G401.6 (cell line): ENCODE results near the gene PFDN1.

Source experiments
- FAIRE-seq: peaks from 2 replicates; lab custom pipeline; 2012; peaks lifted over from hg19 to GRCh38; lab: Jason Lieb, UNC

The PFDN1 gene

DNA sequence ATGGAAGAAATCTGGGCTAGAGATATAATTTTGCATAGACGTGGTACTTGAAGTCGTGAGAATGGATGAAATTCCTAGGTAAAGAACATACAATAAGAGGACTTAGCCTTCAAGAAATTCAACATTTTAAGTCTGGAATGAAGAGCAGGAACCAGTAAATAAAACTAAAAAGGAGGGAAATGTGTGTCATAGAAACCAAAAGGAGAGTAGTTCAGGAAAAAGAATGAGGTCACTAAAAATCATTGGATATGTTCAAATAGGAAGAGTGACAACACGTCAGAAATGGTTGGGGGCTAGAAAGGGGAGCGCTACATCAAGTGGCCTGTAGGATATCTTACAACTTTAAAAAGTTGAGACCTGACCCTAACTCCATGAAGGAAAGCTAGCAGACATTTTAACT lies 44.0 kb downstream of the PFDN1 start:
- no peak for FAIRE-seq

DNA sequence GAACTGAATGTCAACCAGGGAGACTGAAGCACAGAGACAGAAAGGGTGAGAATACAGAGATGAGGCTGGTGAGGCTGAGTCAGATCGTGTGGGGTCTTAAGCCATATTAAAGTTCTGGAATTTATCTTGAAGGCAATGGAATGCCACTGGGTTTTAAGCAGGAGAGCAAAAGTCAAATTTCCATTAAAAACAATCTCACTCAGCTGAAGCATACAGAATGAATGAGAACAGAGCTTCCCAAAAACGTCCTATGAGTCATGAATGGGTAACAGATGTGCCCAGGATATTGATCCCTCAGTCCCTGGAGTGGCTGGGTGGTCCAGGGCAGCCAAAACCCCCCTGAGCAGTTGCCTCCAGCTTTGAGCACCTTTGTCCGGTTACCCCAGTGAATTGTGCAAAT lies 44.9 kb downstream of the PFDN1 start:
- no peak for FAIRE-seq

DNA sequence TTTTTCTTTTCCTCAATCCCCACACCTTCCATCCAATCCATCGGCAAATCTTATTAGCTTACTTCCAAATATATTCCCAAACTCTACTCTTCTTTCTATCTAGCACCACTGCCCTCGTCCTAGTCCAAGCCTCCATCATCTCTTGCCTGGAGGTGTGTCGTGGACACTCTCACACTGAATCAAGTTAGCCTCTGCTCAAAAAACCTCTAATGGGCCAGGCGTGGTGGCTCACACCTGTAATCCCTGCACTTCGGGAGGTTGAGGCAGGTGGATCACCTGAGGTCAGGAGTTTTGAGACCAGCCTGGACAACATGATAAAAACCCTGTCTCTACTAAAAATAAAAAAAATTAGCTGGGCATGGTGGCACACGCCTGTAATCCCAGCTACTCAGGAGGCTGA lies 46.2 kb downstream of the PFDN1 start:
- no peak for FAIRE-seq

DNA sequence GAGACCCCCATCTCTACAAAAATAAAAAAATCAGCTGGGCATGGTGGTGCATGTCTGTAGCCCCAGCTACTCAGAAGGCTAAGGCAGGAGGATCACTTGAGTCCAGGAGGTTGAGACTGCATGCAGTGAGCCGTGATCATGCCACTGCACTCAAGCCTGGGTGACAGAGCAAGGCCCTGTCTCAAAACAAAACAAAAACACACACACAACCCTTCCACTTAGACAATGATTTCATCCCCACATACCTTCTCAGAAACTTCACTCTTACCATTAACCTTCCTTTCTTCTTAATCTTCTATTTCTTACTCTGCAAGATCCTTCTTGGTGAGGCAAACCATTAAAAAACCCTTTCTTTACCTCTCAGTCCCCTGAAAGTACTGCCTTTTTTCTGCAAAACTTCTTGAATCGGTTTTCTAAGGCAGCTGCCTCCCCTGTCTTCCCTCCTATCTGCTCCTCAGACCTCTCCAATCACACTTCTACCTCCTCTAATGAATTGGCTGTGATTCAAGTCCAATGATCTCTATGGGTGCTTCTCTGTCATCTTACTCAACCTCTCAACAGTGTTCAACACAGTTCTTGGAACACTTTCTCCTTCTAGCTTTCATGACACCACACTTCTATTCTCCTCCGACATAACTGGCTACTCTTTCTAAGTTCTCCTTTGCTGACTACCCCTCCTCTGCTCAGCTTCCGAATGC lies 47.3 kb downstream of the PFDN1 start:
- no peak for FAIRE-seq

DNA sequence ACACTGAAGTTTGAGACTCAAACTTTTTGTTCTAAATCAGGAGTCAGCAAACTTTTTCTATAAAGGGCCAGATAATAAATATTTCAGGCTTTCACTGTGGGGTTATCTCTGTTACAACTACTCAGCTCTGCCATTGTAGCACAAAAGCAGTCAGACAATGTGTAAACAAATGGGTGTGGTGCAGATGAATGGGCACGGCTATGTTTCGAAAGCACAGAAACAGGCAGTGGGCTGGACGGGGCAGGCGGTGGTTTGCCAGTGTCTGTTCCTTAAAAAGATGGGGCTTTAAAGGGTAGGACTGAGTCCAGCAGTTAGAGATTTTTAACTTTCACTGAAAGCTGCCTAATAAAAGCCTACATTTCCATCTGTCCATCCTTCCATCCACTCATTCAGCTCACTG lies 48.9 kb downstream of the PFDN1 start:
- FAIRE-seq, result no peak

DNA sequence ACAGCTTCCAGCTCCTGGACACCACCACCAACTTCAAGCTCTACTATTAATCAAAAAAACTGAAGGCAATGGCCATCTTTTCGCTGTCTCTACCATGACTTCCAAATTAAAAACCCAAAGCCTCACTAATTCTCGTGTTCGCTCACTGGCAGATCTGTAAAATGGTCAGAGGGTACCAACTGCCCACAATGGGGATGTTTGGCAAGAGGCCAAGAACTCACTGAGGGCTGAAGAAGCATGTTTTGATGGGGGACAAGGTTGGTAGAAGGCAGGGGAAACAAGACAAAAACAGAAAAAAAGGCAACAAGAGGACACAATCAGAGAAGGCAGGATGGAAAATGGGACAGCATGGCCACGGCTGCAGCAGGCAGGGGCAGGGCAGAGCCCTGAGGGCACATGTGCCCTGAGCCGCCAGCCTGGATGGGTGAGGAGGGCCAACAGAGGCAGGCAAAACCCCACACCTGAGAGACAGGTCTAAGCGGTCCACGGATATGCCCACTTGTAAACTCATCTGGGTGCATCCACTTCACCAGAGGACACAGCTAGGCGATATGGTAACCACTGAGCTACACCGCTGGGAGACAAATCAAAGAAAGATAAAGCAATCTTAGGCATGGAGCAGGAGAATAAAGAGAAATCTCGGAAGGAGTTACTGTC lies 50.3 kb downstream of the PFDN1 start:
- FAIRE-seq, result no peak

DNA sequence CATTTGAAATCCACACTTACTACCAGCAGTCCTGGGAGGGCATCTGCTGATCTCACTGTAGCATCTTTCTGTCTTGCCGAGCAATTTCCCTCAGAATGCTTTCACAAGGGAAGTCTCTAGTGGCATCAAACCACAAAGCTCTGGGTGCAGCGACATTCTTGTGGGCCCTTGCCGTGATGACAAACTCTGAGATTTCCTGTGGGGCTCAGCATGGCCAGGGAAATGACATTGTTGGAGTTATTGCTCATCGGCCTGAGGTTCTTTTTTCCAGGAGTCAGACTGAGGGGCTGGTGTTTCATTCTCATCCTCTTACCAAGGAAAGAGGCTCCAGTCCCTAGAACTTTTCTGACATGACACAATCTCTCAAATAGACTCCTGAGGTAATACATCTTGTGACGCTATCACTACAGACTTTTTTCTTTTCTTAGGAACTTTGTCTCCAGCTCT lies 51.4 kb downstream of the PFDN1 start:
- no peak for FAIRE-seq

DNA sequence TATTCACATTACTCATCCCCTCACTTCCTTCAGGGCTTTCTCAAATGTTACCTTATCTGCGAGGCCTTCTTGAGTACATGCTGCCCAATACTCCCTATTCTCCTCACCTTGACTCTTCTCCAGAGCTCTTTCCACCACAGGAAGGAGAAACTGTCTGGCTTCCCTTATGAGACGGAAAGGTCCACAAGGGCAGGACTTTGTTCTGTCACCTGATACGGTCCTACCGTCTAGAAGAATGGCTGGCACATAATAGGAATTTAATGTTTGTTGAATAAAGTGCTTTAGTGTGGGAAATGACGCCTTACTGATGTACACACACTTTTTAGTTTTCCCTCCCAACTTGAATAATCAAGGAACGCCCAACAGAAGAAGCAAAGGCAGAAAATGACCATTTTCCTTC lies 52.5 kb downstream of the PFDN1 start:
- no peak for FAIRE-seq

DNA sequence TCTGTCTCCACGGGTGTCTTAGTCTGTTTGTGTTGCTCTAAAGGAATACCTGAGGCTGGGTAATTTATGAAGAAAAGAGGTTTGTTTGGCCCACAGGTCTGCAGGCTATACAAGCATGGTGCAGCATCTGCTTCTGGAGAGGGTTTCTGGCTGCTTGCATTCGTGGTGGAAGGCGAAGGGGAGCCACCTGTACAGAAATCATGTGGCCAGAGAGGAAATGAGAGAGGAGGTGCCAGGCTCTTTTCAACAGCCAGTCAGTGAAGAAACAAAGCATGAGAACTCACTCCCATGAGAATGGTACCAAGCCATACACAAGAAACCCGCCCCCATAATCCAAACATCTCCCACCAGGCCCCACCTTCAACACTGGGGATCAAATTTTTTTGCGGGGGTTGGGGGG lies 53.4 kb downstream of the PFDN1 start:
- no peak for FAIRE-seq

DNA sequence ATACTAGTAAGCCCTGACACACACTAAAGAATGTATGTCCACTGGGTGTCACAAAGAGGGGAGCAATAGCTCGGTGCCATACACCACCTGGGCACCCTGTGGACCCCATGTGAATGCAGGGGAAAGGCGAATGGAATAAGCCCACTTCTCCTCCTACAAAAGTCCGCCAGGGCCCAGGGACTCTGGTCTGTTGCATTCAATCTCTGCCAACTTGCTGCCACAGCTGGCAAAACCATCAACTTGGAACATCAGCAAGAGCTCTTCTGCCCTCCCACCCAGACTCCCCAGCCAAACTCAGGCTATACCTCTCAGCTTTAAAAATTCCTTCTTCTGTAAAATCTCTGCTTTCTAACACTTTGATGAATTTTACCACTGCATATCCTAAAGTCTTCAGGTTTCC lies 54.5 kb downstream of the PFDN1 start:
- no peak for FAIRE-seq

DNA sequence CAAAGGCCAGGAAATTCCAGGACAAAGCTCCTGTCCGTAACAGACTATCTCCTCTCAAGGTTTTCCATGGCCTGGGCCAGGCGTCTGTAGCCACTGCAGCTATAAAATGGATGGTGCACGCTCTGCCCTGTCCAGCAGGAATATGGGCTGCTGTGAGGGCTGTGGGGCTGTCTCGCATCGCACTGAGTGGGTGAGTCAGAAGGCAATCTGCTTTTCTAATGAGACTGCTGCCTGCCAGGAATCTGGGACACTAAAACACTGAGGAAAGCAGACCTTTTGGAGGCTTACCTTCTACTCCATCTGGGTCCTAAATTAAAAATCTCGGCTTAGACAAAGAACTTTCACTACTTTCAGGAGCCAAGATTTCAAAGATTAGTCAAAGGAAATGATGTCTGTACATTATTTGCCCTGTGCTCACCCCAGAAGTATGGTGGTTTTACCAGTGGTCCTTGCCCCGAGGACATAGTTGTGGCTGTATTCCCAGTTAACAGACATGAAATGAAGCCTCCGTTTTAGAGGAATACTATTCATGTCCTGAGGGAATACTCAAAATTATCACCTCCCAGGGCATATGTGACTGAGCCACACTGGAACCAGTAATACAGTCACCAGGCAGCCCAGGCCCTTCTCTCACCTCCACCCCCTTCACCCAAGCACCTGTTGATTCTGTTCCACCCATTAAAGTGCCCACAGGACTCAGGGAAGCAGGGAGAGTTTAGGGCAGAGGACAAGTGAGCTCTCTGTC lies 56.4 kb downstream of the PFDN1 start:
- FAIRE-seq, result peak; percentile 87

DNA sequence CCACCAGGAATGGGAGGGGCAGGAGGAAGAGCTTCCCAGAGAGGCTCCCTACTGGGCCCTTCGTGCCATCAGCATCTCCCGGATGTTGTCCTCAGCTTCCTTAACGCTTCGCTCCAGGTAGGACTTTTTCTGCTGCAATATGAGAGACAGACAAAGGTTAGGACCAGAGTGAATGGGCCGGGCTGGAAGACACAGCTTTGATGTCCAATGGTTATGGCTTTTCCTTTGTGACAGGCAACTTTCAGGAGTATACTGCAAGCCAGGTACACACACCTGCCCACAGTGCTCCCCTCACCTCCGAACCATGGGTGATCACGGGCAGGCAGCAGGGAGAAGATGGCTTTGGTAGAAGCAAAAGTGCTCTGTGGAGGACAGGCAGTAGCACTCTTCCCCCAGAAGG lies 57.0 kb downstream of the PFDN1 start:
- FAIRE-seq, result no peak

DNA sequence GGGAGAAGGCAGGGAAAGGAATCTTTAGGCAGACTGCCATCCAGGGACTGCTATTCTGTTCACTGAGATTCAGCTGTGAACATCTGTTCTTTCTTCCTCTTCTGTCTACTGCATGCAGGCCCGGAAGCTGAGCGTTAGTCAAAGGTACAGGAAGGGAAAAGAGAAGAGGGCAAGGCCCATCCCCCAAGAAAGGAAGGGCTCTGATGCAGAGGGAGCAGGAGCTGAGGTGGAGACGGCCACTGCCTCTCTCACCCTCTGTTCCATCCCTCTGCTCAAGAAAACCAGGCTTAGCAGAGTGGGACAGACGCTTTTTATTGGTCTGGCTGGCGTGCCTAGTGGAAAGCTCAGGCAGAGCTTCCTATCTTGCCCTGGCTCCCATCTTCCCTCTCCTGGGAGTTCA lies 57.6 kb downstream of the PFDN1 start:
- no peak for FAIRE-seq

DNA sequence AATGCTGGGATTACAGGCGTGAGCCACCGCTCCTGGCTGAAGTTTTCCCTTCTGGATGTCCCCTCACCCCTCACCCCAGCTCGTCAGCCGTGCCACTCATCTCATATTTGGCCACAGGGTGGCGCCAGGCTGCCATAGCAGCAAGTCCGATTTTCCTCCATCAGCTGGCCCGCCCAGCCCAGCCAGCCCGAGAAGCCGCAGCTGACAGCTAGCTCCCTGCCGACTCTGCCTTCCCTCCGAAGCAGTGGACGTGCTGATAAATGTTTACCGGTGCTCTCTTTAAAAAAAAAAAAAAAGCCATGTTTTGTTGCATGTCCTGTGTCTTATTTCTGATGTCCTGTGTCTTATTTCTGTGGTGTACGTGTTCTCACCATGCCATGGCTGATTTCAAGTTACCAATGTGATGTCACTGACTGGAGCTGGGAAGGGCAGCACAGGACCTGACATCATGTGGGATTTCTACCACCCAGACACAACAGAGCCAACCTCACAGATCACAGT lies 58.3 kb downstream of the PFDN1 start:
- peak; percentile 89 for FAIRE-seq

DNA sequence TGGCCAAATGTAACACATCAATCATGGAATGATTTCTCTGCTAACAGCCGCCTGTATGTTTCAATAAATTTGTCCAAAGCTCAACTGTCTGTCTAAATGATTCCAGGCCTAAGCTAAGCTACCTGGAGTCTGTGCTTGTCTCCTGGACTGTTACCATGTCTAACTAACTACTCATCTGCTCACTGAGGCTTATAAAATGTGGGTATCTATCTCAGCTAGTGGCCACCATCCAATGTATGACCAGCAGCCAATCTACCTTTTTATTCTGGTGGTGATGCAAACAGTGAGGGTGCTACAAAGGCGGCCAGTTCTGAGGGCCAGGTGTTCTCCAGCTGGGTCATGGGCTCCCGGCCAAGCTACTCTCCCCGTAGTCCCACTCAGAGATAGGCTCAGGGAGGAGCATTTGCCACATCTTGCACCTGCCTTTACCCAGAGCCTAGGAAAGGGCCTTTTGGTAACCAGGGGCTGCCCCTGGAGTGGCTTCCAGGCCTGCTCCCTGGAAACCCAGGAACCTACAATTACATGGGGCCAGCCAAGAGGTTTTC lies 59.1 kb downstream of the PFDN1 start:
- no peak for FAIRE-seq

DNA sequence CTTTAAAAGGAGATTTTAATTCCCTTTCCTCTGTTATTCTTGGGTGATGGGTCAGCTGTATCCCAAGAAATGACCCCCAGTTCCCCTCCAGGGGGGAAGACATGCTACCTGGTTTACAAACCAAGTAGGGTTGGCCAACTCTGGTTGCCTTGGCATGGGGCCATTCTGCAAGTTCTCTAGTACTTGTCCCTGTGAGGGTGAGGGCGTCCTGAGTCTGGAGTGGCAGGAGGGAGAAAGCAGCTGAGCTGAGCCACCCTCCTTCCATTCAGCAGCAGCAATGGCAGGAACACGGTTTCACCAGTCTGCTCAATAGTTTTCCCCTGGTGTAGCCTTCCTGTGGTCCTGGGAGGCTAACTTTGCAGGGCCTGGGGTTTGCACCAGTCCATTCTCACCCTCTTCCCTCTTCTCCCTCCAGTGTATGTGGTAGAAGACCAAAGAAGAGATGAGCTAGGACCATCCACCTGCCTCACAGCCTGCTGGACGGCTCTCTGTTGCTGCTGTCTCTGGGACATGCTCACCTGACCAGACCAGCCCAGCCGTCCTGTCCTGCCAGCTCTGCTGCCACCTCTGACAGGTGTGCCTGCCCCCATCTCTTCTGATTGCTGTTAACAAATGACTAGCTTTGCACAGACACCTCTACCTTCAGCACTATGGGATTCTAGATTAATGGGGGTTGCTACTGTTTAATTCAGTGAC lies 59.9 kb downstream of the PFDN1 start:
- no peak for FAIRE-seq

DNA sequence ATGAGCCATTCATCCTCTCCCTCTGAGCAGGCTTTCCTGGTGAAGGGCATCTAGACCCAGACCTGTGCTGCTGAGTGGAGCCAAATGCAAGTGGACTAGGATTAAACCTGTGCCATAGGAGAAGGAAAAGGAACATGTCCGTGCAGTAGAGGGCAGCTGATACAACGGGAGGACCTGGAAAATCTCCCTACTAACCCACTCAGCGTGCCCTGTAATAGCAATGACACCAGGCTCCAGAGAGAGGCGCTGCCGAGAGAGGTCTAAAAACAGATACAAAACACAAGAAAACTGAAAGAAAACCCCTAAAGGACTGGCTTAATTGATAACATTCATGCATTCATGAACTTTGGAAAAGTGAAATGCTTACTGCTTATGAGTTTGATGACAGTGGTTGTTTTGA lies 60.8 kb downstream of the PFDN1 start:
- FAIRE-seq, result peak; percentile 40

DNA sequence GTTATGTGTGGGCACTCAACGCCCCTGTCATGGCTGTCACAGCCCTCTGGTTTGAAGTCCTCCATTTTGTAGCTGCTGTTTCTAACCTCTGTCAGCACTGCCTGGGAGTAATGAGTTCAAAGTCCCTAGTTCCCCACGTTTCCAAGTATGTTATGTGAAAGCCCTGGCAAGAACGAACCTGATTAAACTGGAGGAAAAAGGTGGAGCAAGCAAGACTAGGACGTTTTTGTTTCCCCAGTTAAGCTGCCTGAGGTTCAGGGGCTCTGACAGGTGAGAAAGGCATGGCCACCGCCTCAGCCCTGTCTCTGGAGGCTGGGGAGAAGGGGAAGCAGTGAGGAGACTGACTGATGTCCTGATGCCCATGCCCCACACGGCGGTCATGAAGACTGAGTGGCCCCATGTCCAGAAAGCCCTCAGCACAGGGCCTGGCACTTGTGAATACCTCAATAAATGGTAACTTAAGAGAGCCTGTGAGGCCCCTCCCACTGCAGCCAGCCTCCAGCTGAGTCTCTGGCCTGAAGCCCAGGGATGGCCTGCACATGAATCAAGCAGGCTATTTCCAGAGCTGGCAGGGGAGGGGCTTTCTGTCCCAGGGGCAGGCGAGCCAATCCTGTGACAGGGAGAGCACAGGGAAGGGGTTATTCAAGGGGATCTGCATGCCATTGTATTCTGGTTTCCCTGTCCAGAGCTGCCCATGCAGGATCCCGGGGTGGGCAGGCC lies 61.8 kb downstream of the PFDN1 start:
- FAIRE-seq, result no peak

DNA sequence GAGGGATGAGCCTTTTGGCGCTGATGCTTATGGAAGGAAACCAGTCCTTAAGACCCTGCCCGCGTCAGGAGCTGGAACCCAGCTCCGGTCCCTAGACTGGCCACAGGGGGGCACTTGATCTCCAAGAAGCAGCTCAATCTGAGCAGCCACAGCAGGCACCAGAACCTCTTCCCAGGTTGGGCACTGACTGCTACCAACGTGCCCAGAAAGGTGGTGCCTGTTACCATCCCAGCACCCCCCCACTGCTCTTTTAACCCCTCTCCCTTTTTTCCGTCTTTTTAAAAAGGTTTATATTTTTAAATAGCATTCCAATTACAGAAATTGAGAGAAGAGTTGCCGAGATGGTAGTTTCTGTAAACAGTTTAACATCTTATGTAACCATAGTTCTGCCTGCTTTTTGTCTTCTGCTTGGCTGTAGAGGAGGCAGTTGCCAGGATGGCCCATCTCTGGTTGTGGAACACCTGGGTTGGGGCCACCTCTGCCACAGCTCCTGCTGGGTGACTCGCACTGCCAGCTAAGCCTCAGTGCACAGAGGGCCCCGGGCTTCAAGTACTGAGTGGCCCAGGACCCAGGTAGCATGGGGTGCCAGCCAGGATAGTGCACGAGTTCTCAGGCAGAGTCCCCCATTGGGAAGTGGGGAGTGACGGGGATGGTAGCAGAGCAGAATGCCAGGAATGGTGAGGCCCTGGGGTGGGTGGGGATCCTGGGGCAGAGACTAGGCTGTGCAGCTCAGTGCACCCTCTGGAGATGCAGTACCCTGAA lies 62.8 kb downstream of the PFDN1 start:
- FAIRE-seq, result peak; percentile 82

DNA sequence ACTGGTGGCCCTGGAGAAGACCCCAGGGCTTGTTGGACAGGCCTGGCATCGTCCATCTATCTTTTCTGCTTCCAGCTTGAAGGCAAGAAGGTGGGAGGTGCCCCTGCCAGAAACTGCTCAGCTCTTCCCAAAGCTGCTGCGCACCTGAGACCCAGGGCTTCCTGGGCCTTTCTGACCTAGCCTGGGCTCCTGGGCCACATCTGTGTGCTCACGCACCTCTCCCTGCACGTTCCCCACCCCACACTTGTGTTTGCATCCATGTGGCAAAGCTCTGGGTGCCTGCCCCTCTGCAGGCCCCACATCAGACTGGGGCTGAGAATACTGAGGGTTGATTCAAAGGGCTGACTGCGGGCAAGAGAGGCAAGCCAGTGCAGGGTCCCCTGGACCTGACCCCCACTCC lies 63.4 kb downstream of the PFDN1 start:
- FAIRE-seq, result no peak

DNA sequence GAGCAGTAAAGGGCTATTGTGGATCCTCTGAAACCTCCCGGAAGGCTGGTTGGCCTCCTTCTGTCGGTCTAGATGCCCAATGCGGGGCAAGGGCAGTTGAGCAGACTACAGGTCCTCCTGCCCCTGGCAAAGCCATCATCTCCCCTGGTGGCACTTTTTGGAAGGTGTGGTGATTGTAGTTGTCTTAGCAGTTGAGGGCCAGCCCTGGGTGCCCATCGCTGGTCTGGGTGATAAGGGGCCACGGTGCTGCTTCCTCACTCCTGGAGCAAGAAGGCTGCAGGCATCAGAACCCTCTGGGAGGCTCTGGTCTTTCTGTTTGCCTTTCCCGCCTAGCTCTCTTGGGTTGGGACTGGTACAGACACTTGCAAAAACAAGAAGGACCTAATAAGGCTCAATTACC lies 64.1 kb downstream of the PFDN1 start:
- FAIRE-seq, result no peak
